HFF-Myc (cell line): ENCODE data around the gene QRFPR.
"Not testable (repeated sequence)": the region's sequence is repeated elsewhere in the genome, so short reads cannot be mapped to it uniquely, and the experiment has no call there.

ENCODE experiments used
- DNase-seq: peaks from one replicate; pipeline ENCODE4 v3.0.0-alpha.2; 2011; ENCODE audit warnings: low read depth; ENCODE audit errors: extremely low read depth
- H3K4me3 ChIP-seq: replicated peaks from 2 replicates; pipeline ENCODE4 v1.5.1; 2011; ENCODE audit warnings: low read depth, mild to moderate bottlenecking, control low read depth, low read length
- CTCF ChIP-seq: IDR thresholded peaks from 2 replicates; pipeline ENCODE4 v1.5.1; 2012; ENCODE audit warnings: mild to moderate bottlenecking, low read depth, low read length, control low read depth; ENCODE audit errors: missing control alignments

QRFPR gene

GRCh38 chr4:121324331-121324730 lies 56.5 kb downstream of the QRFPR start:
- no peak for DNase-seq
- no peak overlapping the region for H3K4me3 ChIP-seq
- TF ChIP-seq CTCF: peak; percentile 3

GRCh38 chr4:121321466-121321865 lies 59.4 kb downstream of the QRFPR start:
- no peak for DNase-seq
- TF ChIP-seq CTCF: no peak
- no peak overlapping the region for H3K4me3 ChIP-seq

- H3K4me3 ChIP-seq: no peak overlapping the region
- no peak for TF ChIP-seq CTCF
- DNase-seq: no peak
These were observed 64.7 kb downstream of the QRFPR start for GRCh38 chr4:121316091-121316490.

- not testable (repeated sequence) for DNase-seq, H3K4me3 ChIP-seq
These were observed 67.4 kb downstream of the QRFPR start for GRCh38 chr4:121313430-121313829.

- no peak for DNase-seq
- no peak for TF ChIP-seq CTCF
- H3K4me3 ChIP-seq: no peak overlapping the region
These were observed 72.0 kb downstream of the QRFPR start for GRCh38 chr4:121308828-121309227.

GRCh38 chr4:121308328-121308663 lies 72.5 kb downstream of the QRFPR start:
- no peak for DNase-seq
- H3K4me3 ChIP-seq: no peak overlapping the region

GRCh38 chr4:121307445-121308327 lies 73.1 kb downstream of the QRFPR start:
- peak; percentile 81 for TF ChIP-seq CTCF
- H3K4me3 ChIP-seq: no peak overlapping the region
- DNase-seq: peak; percentile 69

More at GRCh38 chr4:121308328-121308663, 72.5 kb downstream of the QRFPR start:
- no peak for TF ChIP-seq CTCF
